ENCODE data around the gene DDX51.
"Not testable (repeated sequence)": the region's sequence is repeated elsewhere in the genome, so short reads cannot be mapped to it uniquely, and the experiment has no call there.

Gene DDX51

DNA sequence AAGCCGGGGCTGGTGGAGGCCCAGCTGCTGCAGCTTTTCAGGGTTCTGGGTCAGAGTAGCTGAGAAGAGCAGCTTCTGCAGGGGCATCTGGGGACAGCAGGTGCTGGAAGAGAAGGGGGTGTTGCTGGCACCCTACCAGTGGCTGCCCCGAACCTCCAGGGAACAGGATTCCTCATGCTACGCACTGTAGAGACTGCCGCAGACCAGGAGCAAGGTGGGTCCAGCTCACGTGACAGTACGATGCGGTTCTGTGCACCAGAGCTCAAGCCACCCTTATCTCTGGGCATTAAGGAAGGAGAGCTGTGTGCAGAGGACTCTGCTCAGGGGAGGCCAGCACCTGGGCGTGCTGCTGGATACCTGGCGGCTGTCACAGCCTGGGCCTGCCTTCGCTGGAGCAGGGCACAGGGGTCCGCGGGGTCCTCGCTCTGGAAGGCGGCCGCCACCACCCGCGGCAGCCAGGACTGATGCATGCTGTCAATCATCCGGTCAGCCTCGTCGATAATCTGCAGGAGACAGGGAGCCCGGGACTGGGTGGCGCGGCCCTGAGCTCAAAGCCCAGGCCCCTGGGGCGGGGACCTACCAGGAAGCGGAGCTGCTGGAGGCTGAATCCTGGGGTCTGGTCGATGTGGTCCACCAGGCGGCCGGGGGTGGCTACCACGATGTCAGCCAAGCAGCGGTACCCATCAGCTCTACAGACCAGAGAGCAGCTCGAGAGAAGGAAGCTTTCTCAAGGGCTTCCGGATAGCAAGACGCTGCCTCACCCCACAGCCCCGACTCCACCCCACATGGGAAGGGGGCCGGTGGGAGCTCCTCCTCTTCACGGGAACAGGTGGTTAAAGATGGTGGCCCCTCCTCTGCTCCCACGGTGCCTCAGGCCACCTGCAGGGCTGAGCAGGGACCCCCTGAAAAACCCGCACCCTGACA lies 2.9 kb downstream of the DDX51 start:
- DNase-seq (ENCODE audit: low read depth in 2 of 2), result no peak

DNA sequence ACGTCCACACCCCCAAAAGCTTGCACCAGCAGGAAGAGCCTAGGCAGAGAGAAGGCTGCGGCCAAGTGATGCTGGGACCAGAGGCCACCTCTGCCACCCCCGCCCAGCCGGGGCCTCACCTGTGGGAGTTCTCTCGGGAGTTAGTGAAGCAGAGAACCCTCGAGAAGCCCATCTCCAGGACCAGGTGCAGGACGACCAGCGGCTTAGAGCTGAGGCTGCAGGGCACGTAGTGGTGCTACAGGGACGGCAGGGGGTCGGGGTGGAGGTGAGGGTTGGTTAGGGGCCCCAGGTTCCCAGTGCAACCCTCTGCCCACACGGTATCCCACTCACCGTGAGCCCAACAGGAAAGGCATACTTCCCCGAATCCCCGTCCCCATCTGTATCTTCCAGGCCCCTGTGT lies 3.6 kb downstream of the DDX51 start:
- DNase-seq (ENCODE audit: low read depth in 2 of 2), result no peak

DNA sequence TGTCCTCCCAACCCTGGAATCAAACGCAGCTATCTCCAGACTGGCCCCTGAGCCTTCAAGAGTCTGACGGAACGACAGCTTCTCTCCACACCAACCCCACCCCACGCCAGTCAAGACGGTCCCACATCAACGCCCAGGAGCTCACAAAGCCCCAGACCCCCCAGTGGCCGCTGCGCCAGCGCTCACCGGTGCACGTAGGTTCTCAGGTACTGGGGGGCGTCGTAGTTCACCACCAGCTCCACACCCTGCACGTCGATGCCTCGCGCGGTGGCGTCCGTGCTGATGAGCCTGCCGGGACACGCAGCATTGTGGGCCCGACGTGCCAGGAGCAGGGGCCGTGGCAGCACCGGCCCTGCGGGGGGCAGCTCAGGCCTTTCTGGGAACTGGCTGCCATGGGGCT lies 4.2 kb downstream of the DDX51 start:
- no peak for DNase-seq (ENCODE audit: low read depth in 2 of 2)

DNA sequence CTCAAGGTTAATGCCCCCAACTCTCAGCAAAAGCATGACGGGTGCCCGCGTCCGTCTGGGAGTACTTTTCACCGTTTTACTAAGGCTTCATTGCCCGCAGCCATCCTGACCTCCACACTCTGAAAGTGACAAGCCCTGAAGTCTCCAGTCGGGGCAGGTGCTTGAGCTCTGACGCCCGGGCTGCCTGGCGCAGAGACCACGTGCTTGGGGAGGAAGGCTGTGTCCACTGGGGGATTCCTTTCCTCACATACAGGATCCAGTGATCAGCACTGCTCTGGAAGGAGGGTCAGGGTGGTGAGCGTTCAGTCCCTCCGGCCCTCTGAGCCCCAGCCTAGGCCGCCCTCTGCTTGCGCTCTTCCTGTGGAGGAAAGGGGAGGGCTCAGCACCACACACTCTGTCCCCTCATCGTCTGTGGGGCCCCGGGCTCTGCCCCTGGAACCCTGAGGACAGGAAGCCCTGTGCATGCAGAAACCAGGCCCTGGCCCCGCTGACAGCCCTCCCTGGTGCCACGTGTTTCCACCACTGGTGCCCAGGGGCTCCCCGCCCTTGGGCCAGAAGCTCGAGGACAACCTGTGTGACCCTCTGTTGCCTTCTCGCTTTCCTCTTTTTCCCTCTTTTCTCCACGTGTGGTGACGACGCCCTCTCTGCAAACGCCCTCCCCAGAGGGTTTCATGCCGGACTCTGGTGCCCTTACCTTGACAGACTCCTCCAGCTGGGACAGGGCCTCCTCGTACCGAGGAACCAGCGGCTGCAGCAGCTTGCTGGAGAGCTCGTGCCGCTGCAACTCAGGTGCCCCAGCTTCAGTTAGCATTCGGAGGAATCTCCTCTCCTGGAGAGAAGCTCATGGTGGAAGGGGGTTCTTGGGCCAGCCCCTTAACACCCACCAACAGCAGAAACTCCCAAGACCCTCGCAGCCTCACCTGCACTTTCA lies 4.9 kb downstream of the DDX51 start:
- no peak for DNase-seq (ENCODE audit: low read depth in 2 of 2)

DNA sequence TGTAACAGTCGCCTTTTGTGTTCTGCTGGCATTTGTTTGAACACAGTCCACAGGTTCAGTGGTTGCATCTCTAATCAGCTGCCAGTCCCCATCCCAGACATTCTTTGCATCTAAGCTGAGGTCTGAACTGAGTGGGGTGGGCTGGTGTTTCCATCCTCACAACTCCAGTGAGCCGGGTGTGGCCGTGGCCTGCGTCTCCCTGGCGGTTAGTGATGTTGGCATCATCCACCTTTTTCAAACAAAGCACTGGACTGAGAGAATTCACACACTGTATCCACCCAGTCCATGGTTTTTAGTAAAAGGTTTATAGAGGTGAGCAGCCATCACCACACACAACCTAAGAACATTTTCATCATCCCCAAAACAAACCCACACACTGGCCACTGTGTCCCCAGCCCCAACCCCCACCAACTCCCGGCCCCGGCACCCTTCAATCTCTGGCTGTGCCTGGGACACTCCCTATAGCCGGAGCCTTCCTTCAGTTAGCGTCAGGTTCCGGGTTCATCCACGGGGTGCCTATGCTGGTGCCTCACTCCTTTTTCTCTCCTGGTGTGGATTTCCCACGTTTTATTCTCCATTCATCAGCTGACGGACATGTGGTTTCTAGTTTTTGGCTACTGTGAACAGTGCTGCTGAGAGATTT lies 6.5 kb downstream of the DDX51 start:
- DNase-seq (ENCODE audit: low read depth in 2 of 2), result no peak

DNA sequence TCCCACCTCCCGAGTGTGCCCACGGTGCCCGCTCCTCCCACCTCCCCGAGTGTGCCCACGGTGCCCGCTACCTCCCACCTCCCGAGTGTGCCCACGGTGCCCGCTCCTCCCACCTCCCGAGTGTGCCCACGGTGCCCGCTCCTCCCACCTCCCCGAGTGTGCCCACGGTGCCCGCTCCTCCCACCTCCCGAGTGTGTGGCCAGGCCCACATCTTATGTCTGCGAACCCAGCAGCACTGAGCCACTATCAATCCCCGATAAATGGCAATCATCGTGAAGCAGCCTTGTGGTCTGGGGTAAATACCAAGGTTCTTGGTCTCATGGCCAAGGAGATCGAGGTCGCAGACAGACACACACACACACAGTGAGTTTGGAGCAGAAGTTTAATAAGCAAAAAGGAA lies 7.9 kb downstream of the DDX51 start:
- not testable (repeated sequence) for DNase-seq (ENCODE audit: low read depth in 2 of 2)

DNA sequence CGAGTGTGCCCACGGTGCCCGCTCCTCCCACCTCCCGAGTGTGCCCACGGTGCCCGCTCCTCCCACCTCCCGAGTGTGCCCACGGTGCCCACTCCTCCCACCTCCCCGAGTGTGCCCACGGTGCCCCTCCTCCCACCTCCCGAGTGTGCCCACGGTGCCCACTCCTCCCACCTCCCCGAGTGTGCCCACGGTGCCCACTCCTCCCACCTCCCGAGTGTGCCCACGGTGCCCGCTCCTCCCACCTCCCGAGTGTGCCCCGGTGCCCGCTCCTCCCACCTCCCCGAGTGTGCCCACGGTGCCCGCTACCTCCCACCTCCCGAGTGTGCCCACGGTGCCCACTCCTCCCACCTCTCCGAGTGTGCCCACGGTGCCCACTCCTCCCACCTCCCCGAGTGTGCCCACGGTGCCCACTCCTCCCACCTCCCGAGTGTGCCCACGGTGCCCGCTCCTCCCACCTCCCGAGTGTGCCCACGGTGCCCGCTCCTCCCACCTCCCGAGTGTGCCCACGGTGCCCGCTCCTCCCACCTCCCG lies 9.4 kb downstream of the DDX51 start:
- DNase-seq (ENCODE audit: low read depth in 2 of 2), result not testable (repeated sequence)

DNA sequence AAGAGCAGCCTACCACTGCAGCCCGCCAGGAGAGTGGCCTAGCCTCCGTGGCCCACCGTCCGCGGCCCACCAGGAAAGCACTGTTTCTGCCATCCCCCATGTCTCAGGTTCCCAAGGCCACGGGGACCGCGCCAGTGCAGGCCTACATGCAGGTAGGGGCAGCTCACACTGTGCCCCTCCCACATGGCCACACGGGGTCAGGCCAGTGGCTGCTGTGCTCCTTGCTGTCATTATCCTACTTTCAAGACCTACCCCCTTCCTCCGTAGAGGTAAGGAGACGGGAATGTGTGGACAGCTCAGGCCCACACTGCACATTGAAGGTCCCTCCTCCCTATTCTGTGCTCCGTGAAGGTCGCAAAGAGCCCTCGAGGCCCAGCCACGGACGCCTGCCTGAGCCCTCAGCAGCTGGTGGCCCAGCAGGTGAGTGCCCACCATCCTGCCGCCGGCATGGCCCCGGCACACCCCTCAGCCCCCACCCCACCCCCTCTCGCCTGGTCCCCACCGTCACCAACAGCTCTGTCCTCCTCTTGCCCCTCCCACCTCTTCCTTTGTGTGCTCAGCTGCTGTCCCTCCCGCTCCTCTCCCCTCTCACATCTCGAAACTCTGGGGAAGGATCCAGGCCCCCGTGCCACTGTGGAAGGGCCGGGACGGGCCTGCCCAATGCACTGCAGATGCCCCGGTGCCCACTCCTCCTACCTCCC lies 10.0 kb downstream of the DDX51 start:
- no peak for DNase-seq (ENCODE audit: low read depth in 2 of 2)

DNA sequence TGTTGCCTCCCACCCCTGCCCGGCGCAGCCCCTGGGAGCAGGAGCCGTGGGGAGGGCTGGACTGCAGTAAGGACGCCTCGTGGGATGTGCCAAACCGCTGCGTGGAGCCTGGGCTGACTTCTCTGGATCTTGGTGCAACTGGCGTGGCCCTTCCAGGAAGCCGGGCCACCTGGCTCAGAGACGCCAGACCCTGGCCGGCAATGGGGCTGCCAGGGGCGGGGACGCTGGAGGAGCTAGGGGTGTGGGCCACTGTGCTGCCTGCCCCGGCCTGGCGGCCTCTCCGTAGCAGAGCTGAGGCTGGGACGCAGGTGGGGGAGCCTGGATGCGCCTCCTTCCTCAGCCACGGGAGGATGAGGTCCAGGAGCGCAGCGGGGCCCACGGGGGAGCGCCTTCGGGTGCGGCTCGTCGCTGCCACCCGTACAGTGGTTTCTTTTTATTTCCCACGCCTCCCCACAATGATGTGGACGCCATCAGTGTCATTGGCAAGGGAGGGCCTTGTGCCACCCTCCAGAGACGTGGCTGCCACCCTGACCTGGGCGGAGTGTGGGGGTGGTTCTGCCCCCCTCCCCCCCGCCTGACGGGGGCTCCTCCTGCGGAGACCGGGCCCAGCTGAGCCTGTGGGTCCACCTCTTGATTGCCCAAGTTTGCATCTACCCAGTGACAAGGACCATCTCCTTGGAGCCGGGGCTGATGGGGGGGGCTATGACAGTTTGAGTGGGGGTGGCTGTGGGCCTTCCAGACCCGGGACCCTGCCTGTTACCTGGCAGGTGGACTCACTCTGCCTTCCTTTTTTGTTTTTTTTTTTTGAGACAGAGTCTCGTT lies 11.3 kb downstream of the DDX51 start:
- DNase-seq (ENCODE audit: low read depth in 2 of 2), result no peak

DNA sequence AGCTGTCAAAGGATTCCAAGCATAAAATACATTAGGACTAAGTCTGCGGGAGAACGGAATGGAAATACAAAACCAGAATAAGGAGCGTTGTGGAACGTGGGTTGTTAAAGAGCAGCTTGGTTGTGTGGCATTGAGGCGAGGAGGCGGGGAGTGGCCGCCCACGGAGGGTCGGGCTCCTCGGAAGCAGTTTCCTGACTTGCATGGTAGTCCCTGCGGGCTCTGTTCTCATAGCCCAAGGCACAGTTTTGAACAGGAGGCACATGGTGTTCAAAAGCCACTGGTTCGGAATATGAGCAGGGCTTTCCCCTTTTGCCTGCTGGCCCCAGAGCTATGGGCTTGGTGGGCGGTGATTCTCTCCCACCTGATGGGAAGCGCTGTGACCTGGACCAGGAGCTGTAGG lies 12.2 kb downstream of the DDX51 start:
- DNase-seq (ENCODE audit: low read depth in 2 of 2), result no peak

DNA sequence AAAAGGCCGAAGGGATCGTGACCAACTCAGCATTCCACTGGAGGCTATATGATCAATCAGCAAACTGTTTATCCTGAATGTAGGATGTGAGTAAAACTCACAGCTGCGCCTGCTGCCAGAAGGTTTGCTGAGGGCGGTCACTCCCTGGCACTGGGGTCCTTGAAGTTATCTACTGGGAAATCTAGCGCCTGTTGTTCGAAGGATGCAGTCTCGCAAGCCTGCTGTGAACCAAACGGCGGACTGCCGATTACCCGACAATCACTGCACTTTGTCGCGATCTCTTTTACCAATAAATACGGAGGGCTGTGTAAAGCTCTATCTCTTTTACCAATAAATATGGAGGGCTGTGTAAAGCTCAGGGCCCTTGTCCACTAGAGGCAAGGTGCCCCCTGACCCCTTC lies 12.9 kb downstream of the DDX51 start:
- no peak for DNase-seq (ENCODE audit: low read depth in 2 of 2)

DNA sequence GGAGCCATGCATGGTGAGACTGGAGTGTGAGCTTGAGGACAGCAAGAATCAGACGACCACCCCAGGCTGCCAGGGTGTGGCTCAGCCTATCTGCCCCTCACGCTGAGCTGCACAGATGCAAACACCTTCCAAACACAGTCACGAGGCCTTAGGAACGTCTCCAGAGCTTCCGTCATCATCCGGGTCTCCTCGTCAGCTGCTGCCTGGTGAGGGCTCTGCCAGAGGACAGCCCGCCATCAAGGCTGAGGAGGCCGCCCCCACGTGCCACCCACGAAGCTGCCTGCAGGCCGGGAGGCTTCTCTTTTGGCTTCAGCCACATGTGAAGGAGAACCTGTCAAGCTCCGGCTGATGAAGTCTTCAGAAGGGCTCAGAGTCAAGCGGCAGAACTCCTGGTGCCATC lies 13.4 kb downstream of the DDX51 start:
- DNase-seq (ENCODE audit: low read depth in 2 of 2), result no peak

DNA sequence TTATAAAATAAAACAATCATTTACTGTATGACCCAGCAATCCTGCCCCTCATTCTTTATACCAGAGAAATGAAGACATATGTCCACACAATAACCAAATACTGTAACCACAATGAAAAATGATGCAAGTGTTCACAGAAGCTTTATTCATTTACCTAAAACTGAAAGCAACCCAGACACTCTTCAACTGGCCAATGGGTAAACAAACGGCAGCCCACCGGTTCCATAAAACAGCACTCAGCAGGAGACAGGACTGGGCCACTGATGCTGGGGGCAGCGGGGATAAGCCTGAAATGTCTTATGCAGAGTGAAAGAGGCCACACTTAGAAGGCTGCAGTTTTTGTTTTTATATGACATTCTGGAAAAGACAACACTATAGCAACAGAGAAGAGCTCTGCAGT lies 15.1 kb downstream of the DDX51 start:
- DNase-seq (ENCODE audit: low read depth in 2 of 2), result no peak

DNA sequence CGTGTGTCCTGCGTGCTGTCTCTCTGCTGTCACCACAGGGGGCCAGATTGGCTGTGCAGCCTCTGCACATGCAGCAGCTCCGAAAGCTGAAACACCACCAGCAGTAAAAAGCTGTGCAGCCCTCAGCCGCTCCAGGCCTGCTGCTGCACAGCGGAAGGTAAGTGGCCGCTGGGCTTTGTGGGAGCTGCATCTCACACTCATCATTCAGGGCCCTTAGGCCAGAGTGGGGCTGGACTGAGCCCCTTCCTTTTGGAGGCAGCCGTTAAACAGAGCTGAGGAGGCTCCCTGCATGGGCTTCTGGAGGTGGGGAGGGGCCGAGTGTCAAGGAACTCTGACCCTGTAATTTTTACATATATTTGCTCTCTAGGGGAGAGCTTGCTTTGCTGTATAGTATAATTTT lies 17.1 kb downstream of the DDX51 start:
- DNase-seq (ENCODE audit: low read depth in 2 of 2), result no peak

DNA sequence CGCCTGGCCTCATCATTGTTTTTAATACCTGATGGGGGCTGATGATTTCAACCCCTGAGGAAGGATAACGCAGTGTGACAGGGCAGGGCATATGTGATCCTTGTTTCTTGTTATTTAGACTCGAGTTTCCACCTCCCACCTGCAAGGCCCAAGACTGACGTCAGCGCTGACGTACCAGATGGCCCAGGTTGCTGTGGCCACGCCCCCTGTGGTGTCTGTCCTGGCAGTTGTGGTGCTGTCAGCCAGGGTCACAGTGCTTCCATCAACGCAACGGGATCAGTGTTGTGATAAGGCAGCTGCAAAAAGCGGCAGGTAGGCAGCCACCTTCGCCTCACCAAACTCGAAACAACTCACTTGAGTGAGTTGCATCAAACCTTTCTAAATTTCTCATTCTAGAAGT lies 18.4 kb downstream of the DDX51 start:
- no peak for DNase-seq (ENCODE audit: low read depth in 2 of 2)

DNA sequence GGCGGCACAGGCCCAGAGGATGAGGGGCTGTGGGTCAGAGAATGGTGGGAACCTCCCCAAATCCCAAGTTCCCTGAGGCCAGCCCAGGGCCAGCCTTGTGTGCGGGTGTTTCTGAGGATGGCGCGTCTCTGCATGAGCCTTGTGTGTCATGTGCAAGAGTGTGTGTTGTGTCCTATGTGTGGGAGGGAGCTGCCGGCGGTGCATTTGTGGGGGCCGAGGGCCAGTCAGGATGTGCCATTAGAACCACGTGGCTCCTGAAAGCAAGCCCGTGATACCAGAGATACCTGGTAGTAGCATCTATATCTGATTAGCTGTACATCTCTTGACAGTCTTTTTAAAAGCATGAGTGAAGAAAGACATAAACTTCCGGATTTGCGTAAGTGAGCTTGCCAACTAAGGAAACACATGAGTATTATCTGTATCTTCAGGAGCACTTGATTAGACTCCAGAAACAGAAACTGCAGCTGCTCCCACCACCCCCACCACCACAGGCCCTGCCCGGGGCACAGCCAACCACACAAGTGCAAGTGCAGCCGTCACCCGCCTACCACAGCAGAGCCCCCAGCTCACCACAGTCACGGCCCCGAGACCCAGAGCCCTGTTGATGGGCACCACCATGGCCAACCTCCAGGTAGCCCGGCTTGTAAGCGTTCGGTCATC lies 19.2 kb downstream of the DDX51 start:
- no peak for DNase-seq (ENCODE audit: low read depth in 2 of 2)

DNA sequence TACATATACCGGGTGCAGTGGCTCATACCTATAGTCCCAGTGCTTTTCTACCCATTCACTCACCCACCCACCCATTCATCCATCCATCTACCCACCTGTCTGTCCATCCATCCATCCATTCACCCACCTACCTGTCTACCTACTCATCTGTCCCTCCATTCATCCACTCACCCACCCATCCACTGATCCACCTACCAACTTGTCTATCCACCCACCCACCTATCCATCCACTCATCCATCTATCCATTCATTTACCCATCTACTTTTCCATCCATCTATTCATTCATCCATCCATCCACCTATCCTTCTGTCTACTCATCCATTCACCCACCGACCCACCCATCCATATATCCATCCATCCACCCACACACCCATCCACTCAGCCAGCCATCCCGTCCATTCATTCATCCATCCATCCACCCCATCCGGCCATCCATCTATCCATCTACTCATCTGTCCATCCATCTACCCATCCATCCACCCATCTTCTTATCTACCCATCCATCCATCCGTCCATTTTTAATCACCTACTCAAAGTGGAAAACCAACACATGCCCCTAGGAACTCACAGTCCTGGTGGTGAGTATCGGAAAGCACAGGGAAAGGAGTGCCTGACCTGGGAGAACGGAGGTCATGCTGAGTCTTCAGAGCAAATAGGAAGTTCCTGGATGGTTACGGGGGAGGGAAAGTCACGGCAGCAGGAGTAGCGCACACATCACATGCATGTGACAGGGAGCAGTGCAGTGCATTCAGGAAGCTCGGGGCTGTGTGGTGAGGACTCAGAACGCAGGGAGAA lies 20.0 kb downstream of the DDX51 start:
- no peak for DNase-seq (ENCODE audit: low read depth in 2 of 2)

DNA sequence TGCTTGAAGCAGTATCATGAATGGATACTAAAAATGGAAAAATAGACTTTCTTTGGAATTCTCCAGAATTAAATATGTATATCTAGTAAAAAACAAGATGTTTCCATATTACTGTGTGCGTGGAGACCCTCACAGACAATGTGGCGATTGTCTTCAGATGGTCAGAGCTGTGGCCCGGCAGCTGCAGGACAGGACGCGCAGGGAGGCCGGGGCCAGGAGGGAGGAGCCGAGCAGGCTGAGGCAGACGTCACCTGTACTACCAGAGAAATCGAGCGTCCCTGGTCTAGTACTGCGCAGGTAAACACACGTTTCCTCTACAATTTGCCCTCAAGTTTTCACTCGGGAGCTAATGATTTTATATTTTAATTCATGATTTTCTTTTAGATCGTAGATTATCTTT lies 22.8 kb downstream of the DDX51 start:
- DNase-seq (ENCODE audit: low read depth in 2 of 2), result no peak

DNA sequence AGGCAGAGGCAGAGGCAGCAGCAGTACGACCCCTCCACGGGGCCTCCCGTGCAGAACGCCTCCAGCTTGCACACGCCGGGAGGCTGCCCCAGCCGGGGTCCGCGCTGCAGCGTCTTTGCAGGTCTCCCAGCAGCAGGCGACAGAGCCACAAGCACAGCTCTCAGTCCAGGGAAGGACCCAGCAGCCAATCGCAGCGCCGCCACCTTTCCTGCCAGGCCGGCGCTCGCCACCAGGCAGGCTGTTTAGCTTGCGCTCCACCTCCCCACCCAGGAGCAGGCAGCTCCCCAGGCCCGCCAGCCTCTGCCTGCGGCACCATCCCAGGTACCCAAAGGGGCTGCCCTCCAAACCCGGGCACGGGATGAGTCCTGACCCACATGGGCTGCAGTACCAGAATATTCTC lies 25.2 kb downstream of the DDX51 start:
- DNase-seq (ENCODE audit: low read depth in 2 of 2), result no peak
